Activated CD8-positive, alpha-beta memory T cell treated with anti-CD3 and anti-CD28 coated beads for 1 hour (primary cell): ENCODE results near the gene TNIK.
"Not testable (repeated sequence)": the region's sequence is repeated elsewhere in the genome, so short reads cannot be mapped to it uniquely, and the experiment has no call there.

Source experiments
- DNase-seq, 2 donors: peaks; one replicate each; pipeline ENCODE4 v3.0.0-alpha.2; 2020; ENCODE audit warnings: low read depth in 1 of 2; ENCODE audit errors: extremely low read depth in 1 of 2

Gene TNIK

GRCh38 chr3:171366738-171367137 lies 93.5 kb downstream of the TNIK start:
- not testable (repeated sequence) for DNase-seq

- DNase-seq = no peak
These were observed 94.2 kb downstream of the TNIK start for GRCh38 chr3:171366043-171366442.

- DNase-seq = no peak
These were observed 94.7 kb downstream of the TNIK start for GRCh38 chr3:171365489-171365888.

GRCh38 chr3:171364500-171364899 lies 95.7 kb downstream of the TNIK start:
- DNase-seq = no peak

- DNase-seq = no peak
These were observed 97.0 kb downstream of the TNIK start for GRCh38 chr3:171363202-171363601.

- DNase-seq = no peak
These were observed 97.6 kb downstream of the TNIK start for GRCh38 chr3:171362575-171362974.

- no peak for DNase-seq
These were observed 101.4 kb downstream of the TNIK start for GRCh38 chr3:171358881-171359198.

GRCh38 chr3:171358181-171358880 lies 101.9 kb downstream of the TNIK start:
- DNase-seq = no peak

GRCh38 chr3:171357721-171358120 lies 102.5 kb downstream of the TNIK start:
- DNase-seq = no peak

- DNase-seq = no peak
These were observed 104.0 kb downstream of the TNIK start for GRCh38 chr3:171356251-171356650.

- DNase-seq = no peak
These were observed 105.3 kb downstream of the TNIK start for GRCh38 chr3:171354706-171355582.

GRCh38 chr3:171354049-171354705 lies 106.0 kb downstream of the TNIK start:
- DNase-seq = no peak

GRCh38 chr3:171353423-171353822 lies 106.8 kb downstream of the TNIK start:
- DNase-seq = no peak

GRCh38 chr3:171352387-171352935 lies 107.7 kb downstream of the TNIK start:
- no peak for DNase-seq

- no peak for DNase-seq
These were observed 108.5 kb downstream of the TNIK start for GRCh38 chr3:171351676-171352075.

- DNase-seq = no peak
These were observed 109.8 kb downstream of the TNIK start for GRCh38 chr3:171350364-171350763.

GRCh38 chr3:171349392-171349791 lies 110.8 kb downstream of the TNIK start:
- no peak for DNase-seq

- DNase-seq = no peak
These were observed 112.1 kb downstream of the TNIK start for GRCh38 chr3:171348121-171348520.

GRCh38 chr3:171347301-171348039 lies 112.7 kb downstream of the TNIK start:
- no peak for DNase-seq

GRCh38 chr3:171346582-171347300 lies 113.5 kb downstream of the TNIK start:
- DNase-seq = no peak
